Testis (tissue), 3 donors: ENCODE results near the gene ACP1. TPM values are rescaled to one million over a fixed set of nuclear protein-coding genes. Genes with fewer than 3 reads are reported as not detected.
A peak's percentile ranks its signal among the peaks of the same experiment; 100 is the strongest.
"Not testable (repeated sequence)": the region's sequence is repeated elsewhere in the genome, so short reads cannot be mapped to it uniquely, and the experiment has no call there.

Experiments
- DNase-seq: peaks from one replicate; pipeline ENCODE4 v3.0.0-alpha.2; 2019
- H3K27ac ChIP-seq, 2 donors: fragments of 200-600 bp; sonication (generic); one replicate each; pipeline ENCODE4 v1.5.1; 2019
- H3K27me3 ChIP-seq: fragments of 200-600 bp; sonication (generic); one replicate; pipeline ENCODE4 v1.5.1; 2019
- H3K36me3 ChIP-seq: fragments of 200-600 bp; sonication (generic); one replicate; pipeline ENCODE4 v1.5.1; 2017; ENCODE audit warnings: low read depth; ENCODE audit errors: missing control alignments
- H3K4me1 ChIP-seq: fragments of 200-600 bp; sonication (generic); one replicate; pipeline ENCODE4 v1.5.1; 2019
- H3K4me3 ChIP-seq, 2 donors: fragments of 200-600 bp; sonication (generic); one replicate each; pipeline ENCODE4 v1.5.1; 2017 to 2019
- H3K9me3 ChIP-seq: fragments of 200-600 bp; sonication (generic); one replicate; pipeline ENCODE4 v1.5.1; 2017
- POLR2A ChIP-seq: fragments of 450-650 bp; IDR thresholded peaks from one replicate; pipeline ENCODE4 v1.6.1; 2017; ENCODE audit warnings: antibody characterized with exemption, mild to moderate bottlenecking, moderate library complexity
- WGBS, 2 donors: methylation state at CpG; one replicate each; pipeline ENCODE4 v1.1.5; 2018; 5-methylcytosine and 5-hydroxymethylcytosine counted together
- intact Hi-C: fragments of 100-400 bp; cut with DNase I; formaldehyde crosslinking; loops from one replicate; pipeline ENCODE4 v1.15.1; 2023; ENCODE audit warnings: low total_unique reads
- polyA plus RNA-seq: library from polyadenylated mRNA; stranded (reverse); fragments of 350-450 nt; fragmentation: Illumina TruSeq; extraction: RNeasy Lipid Tissue Mini Kit (QIAGEN cat#74804); gene quantifications from one replicate; pipeline ENCODE4 v1.2.3, GENCODE V29; 2014; ENCODE audit warnings: low read depth, low replicate concordance; ENCODE audit not compliant: insufficient read depth
- total RNA-seq, 2 donors: library from RNA; depleted of rRNA; stranded (reverse); fragments of >200 nt; gene quantifications; one replicate each; pipeline ENCODE4 v1.2.3, GENCODE V29; 2016
- TF ChIP-seq, protein P1 (sequence below), 3 experiments: fragments of 450-650 bp in 2 of 3; fragments of 200-600 bp in 1 of 3; sonication (generic) in 1 of 3; IDR thresholded peaks; one replicate each; pipeline ENCODE4 v1.5.1; 2016 to 2019; ENCODE audit warnings: antibody characterized with exemption in 3 of 3, mild to moderate bottlenecking in 2 of 3, moderate library complexity in 1 of 3

ACP1 gene
- total and polyA plus RNA-seq, 3 donors from 2014 or later, result 117 to 136 (median 135) TPM

DNA sequence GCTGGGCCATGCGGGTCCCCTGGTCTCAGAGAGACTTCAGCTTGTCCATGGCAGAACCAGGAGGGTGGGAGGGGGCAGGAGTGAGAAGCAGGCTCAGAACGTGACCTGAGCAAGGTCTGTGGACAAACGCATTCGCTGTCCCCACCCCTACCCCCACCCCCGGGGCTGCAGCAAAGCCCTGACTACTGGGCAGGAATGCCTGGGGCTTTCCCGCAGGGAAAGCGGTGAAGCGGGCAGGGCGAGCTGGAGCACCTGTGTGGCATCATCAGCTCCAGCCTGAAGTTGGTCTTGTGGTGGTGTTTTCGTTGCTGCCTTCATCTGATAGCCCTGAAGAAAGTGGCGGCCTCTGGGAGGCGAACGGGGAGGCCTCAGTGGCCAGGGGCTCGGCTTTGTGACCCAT, 49.2 kb downstream of the ACP1 start:
- Histone ChIP-seq H3K36me3 (no peaks in the 10 kb centered on the region), H3K4me1 (no peaks in the 10 kb centered on the region), H3K9me3 (no peaks in the 10 kb centered on the region), H3K27ac (no peak overlapping the region), H3K27me3 (no peaks in the 10 kb centered on the region), H3K4me3 (peak overlapping the region in 1 of 2 donors; percentile 43)
- TF ChIP-seq, protein P1, sequence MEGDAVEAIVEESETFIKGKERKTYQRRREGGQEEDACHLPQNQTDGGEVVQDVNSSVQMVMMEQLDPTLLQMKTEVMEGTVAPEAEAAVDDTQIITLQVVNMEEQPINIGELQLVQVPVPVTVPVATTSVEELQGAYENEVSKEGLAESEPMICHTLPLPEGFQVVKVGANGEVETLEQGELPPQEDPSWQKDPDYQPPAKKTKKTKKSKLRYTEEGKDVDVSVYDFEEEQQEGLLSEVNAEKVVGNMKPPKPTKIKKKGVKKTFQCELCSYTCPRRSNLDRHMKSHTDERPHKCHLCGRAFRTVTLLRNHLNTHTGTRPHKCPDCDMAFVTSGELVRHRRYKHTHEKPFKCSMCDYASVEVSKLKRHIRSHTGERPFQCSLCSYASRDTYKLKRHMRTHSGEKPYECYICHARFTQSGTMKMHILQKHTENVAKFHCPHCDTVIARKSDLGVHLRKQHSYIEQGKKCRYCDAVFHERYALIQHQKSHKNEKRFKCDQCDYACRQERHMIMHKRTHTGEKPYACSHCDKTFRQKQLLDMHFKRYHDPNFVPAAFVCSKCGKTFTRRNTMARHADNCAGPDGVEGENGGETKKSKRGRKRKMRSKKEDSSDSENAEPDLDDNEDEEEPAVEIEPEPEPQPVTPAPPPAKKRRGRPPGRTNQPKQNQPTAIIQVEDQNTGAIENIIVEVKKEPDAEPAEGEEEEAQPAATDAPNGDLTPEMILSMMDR (IDR thresholded peaks at IDR 0.05), result no peak
- TF ChIP-seq POLR2A, result no peak
- whole genome bisulfite sequencing, 2 donors, result 49 to 63% methylated on average over 11 to 14 of the region's 14 CpGs
- intact Hi-C loops, result no loop called here
- no peak for DNase-seq

DNA sequence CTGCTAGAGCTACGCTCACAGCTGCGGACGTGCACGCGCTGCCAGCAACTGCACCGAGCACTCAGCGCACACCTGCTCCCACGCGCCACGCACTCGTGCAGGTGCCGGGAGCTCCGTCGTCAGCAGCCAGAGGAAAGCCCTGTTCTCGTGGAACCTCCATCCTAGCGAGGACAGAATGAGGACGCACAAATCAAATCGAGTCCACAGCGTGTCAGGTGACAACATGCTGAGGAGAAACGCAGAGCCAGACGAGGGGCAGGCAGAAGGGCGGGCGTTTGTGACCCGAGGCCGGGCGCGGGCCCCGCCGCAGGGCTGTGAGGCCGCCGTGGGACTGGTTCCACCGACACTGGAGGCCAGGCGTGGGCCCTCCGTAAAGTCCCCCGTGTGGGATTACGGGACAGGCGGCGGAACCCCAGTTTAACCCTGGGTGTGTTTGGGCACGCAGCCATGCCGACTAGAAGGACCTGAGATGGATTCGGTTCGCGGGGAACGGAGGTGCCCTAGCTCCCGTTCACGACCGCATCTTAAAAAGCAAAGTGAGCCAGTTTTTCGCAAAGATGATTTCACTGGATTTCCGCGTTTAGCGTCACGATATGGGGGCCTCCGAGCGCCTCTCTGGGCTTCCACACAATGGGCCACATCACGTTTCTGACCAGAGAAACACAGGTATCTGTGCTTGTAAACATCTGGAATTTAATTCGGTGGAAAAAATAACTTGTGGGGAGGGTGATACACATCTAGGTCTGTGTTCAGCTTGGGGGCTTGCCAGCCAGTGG, 50.0 kb downstream of the ACP1 start:
- intact Hi-C loops, result no loop called here
- Histone ChIP-seq H3K4me1 (no peaks in the 10 kb centered on the region), H3K27ac (no peak overlapping the region), H3K4me3 (peak overlapping the region; percentile 6 to 43), H3K27me3 (no peaks in the 10 kb centered on the region), H3K9me3 (no peaks in the 10 kb centered on the region), H3K36me3 (no peaks in the 10 kb centered on the region)
- WGBS, 2 donors, result 75 to 86% methylated on average over 18 to 56 of the region's 56 CpGs
- DNase-seq, result no peak
- TF ChIP-seq, protein P1 (IDR thresholded peaks at IDR 0.05), result no peak
- TF ChIP-seq POLR2A, result no peak

DNA sequence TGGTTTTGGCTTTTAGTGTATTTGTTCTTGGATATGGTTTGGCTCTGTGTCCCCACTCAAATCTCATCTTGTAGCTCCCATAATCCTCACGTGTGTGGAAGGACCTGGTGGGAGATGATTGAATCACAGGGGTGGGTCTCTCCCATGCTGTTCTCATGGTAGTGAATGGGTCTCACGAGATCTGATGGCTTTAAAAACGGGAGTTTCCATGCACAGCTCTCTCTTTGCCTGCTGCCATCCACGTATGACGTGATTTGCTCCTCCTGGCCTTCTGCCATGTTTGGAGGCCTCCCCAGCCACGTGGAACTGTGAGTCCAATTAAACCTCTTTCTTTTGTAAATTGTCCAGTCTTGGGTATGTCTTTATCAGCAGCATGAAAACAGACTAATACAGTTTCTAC, 51.2 kb downstream of the ACP1 start:
- DNase-seq, result not testable (repeated sequence)

DNA sequence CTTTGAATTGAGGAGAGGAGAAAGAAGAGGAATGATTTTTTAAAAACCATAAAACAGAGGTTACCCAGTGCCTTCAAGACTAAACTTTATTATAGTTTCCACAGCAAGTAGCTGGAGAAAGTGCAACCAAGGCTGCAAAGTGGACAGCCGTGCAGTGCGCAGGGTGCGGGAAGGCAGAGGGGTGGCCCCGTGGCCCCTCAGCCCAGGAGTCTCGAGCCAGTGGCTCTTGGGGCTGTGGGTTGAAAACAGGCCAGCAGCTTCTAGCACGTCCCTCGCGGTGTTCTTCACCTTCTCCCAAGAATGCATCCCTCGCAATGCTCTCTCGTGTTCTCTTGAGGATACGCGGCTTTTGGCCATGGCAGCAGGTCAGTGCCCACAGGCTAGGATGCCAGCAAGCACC, 51.6 kb downstream of the ACP1 start:
- TF ChIP-seq, protein P1 (IDR thresholded peaks at IDR 0.05), result no peak
- no peak for TF ChIP-seq POLR2A
- Histone ChIP-seq H3K27ac (no peak overlapping the region), H3K36me3 (no peaks in the 10 kb centered on the region), H3K9me3 (no peaks in the 10 kb centered on the region), H3K27me3 (no peaks in the 10 kb centered on the region), H3K4me1 (no peaks in the 10 kb centered on the region), H3K4me3 (no peak overlapping the region)
- DNase-seq, result no peak
- intact Hi-C loops, result no loop called here
- 95 to 96% methylated on average over 12 of the region's 12 CpGs for WGBS, 2 donors

More for the DNA sequence above, 51.2 kb downstream of the ACP1 start:
- H3K27ac ChIP-seq, H3K9me3 ChIP-seq, H3K4me1 ChIP-seq, intact Hi-C loops, H3K36me3 ChIP-seq, H3K27me3 ChIP-seq, H3K4me3 ChIP-seq: not testable (repeated sequence)
- 69 to 77% methylated on average over 6 of the region's 6 CpGs for WGBS, 2 donors

DNA sequence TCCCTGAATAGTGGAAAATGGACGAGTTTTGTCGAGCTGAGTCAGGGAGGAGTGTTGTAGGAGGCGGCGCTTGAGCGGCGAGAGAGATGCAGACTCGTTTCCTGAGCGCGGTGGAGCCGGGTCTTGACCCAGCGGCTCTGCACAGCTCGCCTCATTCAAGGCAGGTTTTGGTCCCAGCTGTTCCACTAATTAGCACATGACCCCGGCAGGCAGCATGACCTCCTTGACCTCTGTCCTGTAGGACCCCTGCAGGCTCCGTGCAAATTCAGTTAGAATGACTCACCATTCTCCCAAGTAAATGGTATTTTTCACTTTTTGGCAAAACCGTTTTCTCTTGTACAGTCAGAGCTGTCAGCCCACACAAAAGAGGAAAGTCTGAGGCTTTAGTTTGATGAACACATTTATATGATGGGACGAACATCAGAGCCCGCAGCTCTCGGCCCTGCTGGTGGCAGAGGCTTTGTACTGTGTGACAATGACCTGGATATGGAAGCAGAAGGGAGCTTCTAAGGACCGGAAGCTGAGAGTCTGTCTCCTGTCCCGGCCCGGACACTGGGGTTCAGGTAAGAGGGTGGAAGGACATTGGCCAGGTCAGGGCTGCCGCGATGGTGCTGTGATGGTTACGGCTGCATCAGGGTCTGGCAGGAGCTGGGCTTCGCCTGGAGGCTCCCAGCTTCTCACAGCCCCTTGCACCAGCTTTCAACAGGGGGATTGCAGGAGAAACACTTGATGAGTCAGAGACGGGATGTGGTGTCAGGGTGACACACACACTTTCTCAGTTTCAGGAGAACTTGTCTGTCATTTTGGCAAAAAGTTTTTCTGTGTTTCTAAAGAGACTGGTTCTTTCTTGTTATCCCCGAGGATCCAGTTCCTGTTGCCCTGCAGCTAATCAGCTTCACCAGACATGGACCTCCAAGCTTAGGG, 53.0 kb downstream of the ACP1 start:
- no peaks in the 10 kb centered on the region for H3K36me3 ChIP-seq
- H3K9me3 ChIP-seq, result no peaks in the 10 kb centered on the region
- no peak for DNase-seq
- H3K4me1 ChIP-seq, result no peaks in the 10 kb centered on the region
- H3K4me3 ChIP-seq, result no peak overlapping the region
- WGBS, 2 donors, result 64 to 66% methylated on average over 27 of the region's 27 CpGs
- H3K27ac ChIP-seq, result no peak overlapping the region
- intact Hi-C loops, result no loop called here
- no peaks in the 10 kb centered on the region for H3K27me3 ChIP-seq
- TF ChIP-seq, protein P1 (IDR thresholded peaks at IDR 0.05), result no peak
- no peak for TF ChIP-seq POLR2A
